Heart left ventricle (tissue), 13 donors: ENCODE measurements around the gene ZNF786.

Source experiments
- CTCF ChIP-seq, 12 donors: fragments of 200-600 bp; sonication (generic) in 4 of 12; IDR thresholded peaks; one replicate each; pipeline versions ENCODE4 v1.5.0 to v1.8.0; 2018 to 2022; ENCODE audit warnings: antibody characterized with exemption in 12 of 12, mild to moderate bottlenecking in 5 of 12
- POLR2A ChIP-seq, 2 donors: fragments of 450-650 bp; IDR thresholded peaks; one replicate each; pipeline ENCODE4 v1.6.1; 2017; ENCODE audit warnings: antibody characterized with exemption in 2 of 2, mild to moderate bottlenecking in 2 of 2, moderate library complexity in 2 of 2
- donor health status: ischemic (EF 13 %, LVEDD 7.1; RV severe dilation, severe dysfunction).
- donor health status: DM: no; HTN: yes; CAD: no.
- donor health status: DM: no; HTN: no; CAD: no.
- donor health status: ischemic (EF 25% LVEDD 6.9; RV normal size, moderate dysfunction).
- donor health status: ischemic (EF 25% LVEDD 5.7; RV mildly dilated, moderate dysfunction).
- donor health status: ischemic (EF 35%, LVEDD 5.7; RV mildly dilated, moderate dysfunction).
- donor health status: nonischemic (EF 11% LVEDD 7.7; RV severe dilation, severe dysfunction).
- donor health status: DM: yes; HTN: yes; CAD: no.
- donor health status: PGD.
- donor health status: ischemic (EF 29% LVEDD 5.4; RV normal size, mild dysfunction).
- donor health status: nonischemic (EF 23%, LVEDD 6.1; RV moderate dilation, normal function).

GRCh38 chr7:149070372-149071125, 20.0 kb downstream of the ZNF786 start:
- TF ChIP-seq CTCF (IDR thresholded peaks at IDR 0.05) (no peak), POLR2A (IDR thresholded peaks at IDR 0.05) (no peak)
